ELF-1 (cell line): ENCODE data around the gene IFITM2.
"Not testable (repeated sequence)": the region's sequence is repeated elsewhere in the genome, so short reads cannot be mapped to it uniquely, and the experiment has no call there.

Experiments used
- DNase-seq: peaks from one replicate; pipeline ENCODE4 v3.0.0-alpha.2; 2016; ENCODE audit warnings: low read depth, low spot score

The IFITM2 gene

DNA sequence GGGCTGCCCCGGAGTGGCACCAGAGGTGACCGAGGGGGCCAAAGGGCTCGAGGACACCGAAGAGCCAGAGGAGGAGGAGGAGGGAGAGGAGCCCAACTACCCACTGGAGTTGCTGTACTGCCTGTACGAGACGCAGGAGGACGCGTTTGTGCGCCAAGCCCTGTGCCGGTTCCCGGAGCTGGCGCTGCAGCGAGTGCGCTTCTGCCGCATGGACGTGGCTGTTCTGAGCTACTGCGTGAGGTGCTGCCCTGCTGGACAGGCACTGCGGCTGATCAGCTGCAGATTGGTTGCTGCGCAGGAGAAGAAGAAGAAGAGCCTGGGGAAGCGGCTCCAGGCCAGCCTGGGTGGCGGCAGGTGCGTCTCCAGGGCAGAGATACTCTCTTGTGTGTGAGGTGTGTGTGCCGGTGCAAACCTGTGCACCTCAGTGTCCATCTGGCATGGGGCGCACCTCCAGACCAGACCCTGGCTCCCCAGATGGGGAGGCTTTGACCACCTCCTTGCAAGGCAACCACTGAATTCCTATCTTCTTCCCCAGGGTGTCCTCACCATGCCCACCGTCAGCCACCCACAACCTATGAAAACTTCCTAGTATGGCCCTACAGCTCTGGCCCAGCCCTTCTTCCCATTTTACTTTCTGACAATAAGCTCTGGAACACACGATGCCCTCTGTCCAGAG is 26.0 kb upstream of the IFITM2 start:
- DNase-seq, result no peak

GRCh38 chr11:282171-282570 is 25.4 kb upstream of the IFITM2 start:
- DNase-seq, result no peak

GRCh38 chr11:282630-283360 is 24.8 kb upstream of the IFITM2 start:
- DNase-seq, result no peak

GRCh38 chr11:283405-284104 is 24.1 kb upstream of the IFITM2 start:
- no peak for DNase-seq

DNA sequence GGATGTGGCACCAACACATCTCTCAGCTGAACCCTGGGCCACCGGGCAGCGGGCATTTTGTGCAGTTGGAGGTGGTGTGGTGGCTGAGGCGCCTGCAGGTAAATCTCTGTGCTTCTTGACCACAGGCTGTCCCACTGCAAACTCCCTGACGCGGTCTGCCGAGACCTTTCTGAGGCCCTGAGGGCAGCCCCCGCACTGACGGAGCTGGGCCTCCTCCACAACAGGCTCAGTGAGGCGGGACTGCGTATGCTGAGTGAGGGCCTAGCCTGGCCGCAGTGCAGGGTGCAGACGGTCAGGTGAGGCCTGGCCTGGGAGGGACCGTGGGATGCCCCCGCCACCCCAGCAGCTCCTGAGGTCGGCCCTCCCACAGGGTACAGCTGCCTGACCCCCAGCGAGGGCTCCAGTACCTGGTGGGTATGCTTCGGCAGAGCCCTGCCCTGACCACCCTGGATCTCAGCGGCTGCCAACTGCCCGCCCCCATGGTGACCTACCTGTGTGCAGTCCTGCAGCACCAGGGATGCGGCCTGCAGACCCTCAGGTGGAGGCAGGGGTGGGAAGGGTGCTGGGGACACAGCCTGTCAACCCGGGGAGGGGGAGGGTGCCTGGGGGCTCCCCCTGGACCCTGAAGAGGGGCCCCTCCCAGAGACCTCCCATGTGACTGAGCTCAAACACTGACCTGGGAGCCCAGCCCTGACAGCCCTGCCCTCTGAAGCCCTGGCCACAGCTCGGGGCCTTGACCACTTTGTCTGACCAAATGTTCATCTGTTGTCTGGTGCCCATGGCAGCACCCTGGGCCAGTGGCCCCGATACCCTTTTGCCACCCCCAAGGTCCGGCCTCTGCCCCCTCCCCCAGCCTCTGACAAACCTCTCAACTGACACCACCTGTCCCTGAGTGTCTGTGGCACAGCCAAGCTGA is 23.3 kb upstream of the IFITM2 start:
- no peak for DNase-seq

GRCh38 chr11:285021-285893 is 22.4 kb upstream of the IFITM2 start:
- no peak for DNase-seq

- no peak for DNase-seq
These were observed 21.8 kb upstream of the IFITM2 start for GRCh38 chr11:285894-286220.

GRCh38 chr11:286977-287820 is 20.4 kb upstream of the IFITM2 start:
- DNase-seq, result not testable (repeated sequence)

- DNase-seq, result no peak
These were observed 19.7 kb upstream of the IFITM2 start for GRCh38 chr11:287821-288477.

GRCh38 chr11:288478-289397 is 18.9 kb upstream of the IFITM2 start, which contains the start of gene PGGHG:
PGGHG (plus strand) TSS chr11:289126; CDS start chr11:289817, 691 bp downstream.
- DNase-seq, result no peak

- no peak for DNase-seq
These were observed 18.3 kb upstream of the IFITM2 start for GRCh38 chr11:289398-289711.

- no peak for DNase-seq
These were observed 17.6 kb upstream of the IFITM2 start for GRCh38 chr11:289712-290620.

DNA sequence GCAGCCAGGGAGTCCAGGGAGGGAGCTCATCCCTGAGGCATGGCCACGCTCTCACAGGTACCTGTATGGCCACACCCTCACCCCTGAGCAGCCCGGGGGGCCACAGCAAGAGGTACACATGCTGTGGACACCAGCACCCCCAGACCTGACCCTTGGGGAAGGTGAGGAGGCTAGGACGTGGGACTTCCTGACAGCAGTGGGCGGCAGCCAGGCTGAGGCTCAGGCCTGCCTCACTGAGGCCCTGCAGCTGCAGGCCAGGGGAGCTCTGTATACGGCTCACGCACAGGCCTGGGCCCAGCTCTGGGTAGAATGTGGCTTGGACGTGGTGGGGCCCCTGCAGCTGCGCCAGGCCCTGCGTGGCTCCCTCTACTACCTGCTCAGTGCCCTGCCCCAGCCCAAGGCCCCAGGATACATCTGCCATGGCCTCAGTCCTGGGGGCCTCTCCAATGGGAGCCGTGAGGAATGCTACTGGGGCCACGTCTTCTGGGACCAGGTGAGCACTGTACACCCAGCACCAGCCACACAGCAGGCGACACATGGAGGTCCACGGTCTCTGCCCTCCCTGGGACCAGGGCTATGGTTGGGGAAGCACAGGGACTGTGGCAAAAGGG is 16.9 kb upstream of the IFITM2 start:
- DNase-seq, result no peak

DNA sequence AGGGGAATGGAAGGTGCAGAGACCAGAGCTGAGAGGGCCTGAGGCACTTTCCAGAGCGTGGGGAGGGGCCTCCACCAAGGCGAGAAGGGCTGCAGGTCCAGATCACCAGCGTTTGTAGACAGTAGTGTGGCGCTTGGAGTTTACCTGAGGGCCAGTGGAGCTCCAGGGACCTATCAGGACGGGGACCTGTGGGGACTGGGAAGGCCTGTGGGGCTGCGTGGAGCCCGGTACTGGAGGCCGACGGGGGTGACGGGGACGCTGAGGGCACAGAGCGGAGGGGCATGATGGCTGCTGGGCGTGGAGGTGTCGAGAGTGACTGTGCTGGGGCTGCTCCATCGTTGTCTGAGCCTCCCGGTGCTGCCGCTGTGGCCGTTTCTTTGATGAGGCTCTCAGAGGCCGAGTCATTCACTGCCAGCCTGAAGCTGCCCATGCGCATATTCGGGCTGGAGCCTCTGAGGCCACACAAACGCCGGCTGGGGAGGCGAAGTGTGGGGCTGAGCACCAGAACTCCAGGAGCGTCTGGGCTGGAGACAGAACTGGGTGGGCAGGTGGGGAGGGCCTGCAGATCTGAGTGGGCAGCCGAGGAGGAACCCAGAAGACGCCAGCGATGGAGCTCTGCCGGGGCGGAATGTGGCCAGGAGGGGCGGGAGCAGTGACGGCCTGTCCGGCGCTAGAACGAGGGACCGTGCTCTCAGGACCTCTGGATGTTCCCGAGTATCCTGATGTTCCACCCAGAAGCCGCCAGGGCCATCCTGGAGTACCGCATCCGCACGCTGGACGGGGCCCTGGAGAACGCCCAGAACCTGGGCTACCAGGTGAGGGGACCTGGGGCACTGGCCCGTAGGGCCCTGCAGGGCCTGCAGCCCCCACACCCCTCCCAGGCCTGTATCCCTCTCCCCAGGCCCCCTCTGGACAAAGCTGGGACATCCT is 16.1 kb upstream of the IFITM2 start:
- DNase-seq, result peak; percentile 64

- no peak for DNase-seq
These were observed 15.2 kb upstream of the IFITM2 start for GRCh38 chr11:292211-293121.
